ENCODE measurements around the gene MXRA8.

Gene MXRA8

GRCh38 chr1:1361233-1361981, 3.1 kb upstream of the MXRA8 start:
- peak in 1 of 2 donors; percentile 65 for DNase-seq
- intact Hi-C loops (cut with DNase I; ENCODE audit: low total_unique reads): no loop called here
- no peak overlapping the region for H3K4me3 ChIP-seq
- H3K36me3 ChIP-seq: no peaks in the 10 kb centered on the region
- no peak for TF ChIP-seq CTCF (IDR thresholded peaks at IDR 0.05)
- no peaks in the 10 kb centered on the region for H3K27me3 ChIP-seq
- H3K27ac ChIP-seq: peak overlapping the region; percentile 23 to 97
- H3K9me3 ChIP-seq: no peaks in the 10 kb centered on the region
- H3K4me1 ChIP-seq: peaks cover 0 to 60% (median 44%) of the 10 kb centered on the region in 4 donors

GRCh38 chr1:1360506-1361169, 2.3 kb upstream of the MXRA8 start:
- Histone ChIP-seq H3K36me3 (no peaks in the 10 kb centered on the region), H3K27me3 (no peaks in the 10 kb centered on the region), H3K9me3 (no peaks in the 10 kb centered on the region), H3K4me1 (peaks cover 0 to 67% (median 52%) of the 10 kb centered on the region in 4 donors), H3K4me3 (no peak overlapping the region), H3K27ac (peak overlapping the region; percentile 94 to 97)
- intact Hi-C loops (cut with DNase I; ENCODE audit: low total_unique reads): no loop called here
- TF ChIP-seq CTCF (IDR thresholded peaks at IDR 0.05): no peak
- DNase-seq: peak; percentile 84 to 88

- DNase-seq: peak in 1 of 2 donors; percentile 70
- no peak for TF ChIP-seq CTCF (IDR thresholded peaks at IDR 0.05)
- Histone ChIP-seq H3K36me3 (peaks cover 0 to 2% (median 1%) of the 10 kb centered on the region in 3 donors), H3K9me3 (no peaks in the 10 kb centered on the region), H3K4me3 (no peak overlapping the region), H3K27me3 (no peaks in the 10 kb centered on the region), H3K27ac (peak overlapping the region; percentile 94 to 97), H3K4me1 (peaks cover 0 to 75% (median 60%) of the 10 kb centered on the region in 4 donors)
- intact Hi-C loops (cut with DNase I; ENCODE audit: low total_unique reads): no loop called here
Measured at GRCh38 chr1:1359664-1360468, 1.5 kb upstream of the MXRA8 start.

- TF ChIP-seq CTCF (IDR thresholded peaks at IDR 0.05): no peak
- Histone ChIP-seq H3K4me3 (no peak overlapping the region), H3K27me3 (no peaks in the 10 kb centered on the region), H3K9me3 (no peaks in the 10 kb centered on the region), H3K36me3 (peaks cover 4 to 8% (median 7%) of the 10 kb centered on the region in 3 donors), H3K4me1 (peaks cover 0 to 81% (median 66%) of the 10 kb centered on the region in 4 donors), H3K27ac (peak overlapping the region; percentile 94 to 97)
- intact Hi-C loops (cut with DNase I; ENCODE audit: low total_unique reads): no loop called here
- DNase-seq: no peak
Measured at GRCh38 chr1:1359308-1359663, 931 bp upstream of the MXRA8 start.

GRCh38 chr1:1357871-1358432, 403 bp downstream of the MXRA8 start:
- Histone ChIP-seq H3K9me3 (no peaks in the 10 kb centered on the region), H3K27me3 (no peaks in the 10 kb centered on the region), H3K27ac (peak overlapping the region; percentile 94 to 97), H3K4me3 (peak overlapping the region; percentile 71 to 78), H3K36me3 (peaks cover 9 to 22% (median 21%) of the 10 kb centered on the region in 3 donors), H3K4me1 (peaks cover 0 to 92% (median 76%) of the 10 kb centered on the region in 4 donors)
- no peak for TF ChIP-seq CTCF (IDR thresholded peaks at IDR 0.05)
- DNase-seq: no peak
- intact Hi-C loops (cut with DNase I; ENCODE audit: low total_unique reads): no loop called here
